Measurements from ENCODE around the gene CCDC85B. TPM values are rescaled to one million over a fixed set of nuclear protein-coding genes. Genes with fewer than 3 reads are reported as not detected.
"Not testable (repeated sequence)": the region's sequence is repeated elsewhere in the genome, so short reads cannot be mapped to it uniquely, and the experiment has no call there.

The CCDC85B gene
- 10 to 100 TPM; 15.7 to 23.5 TPM for total RNA-seq
- polyA plus RNA-seq (ENCODE audit: insufficient read length in 2 of 2) = 10 to 100 TPM; 50.2 to 53.9 TPM
- long read RNA-seq, donor 1, transcript CCDC85B-201 (1 exons, 1,524 nt) = major isoform, 115 of 115 reads
- long read RNA-seq, donor 1, partial matches to known transcripts = 0 of 115 reads
- long read RNA-seq, donor 1, other reads (novel, unspliced or antisense) = 0 of 115 reads
- long read RNA-seq, donor 2, transcript CCDC85B-201 (1 exons, 1,524 nt) = major isoform, 49 of 49 reads
- long read RNA-seq, donor 2, partial matches to known transcripts = 0 of 49 reads
- long read RNA-seq, donor 2, other reads (novel, unspliced or antisense) = 0 of 49 reads
- long read RNA-seq, donor 3, transcript CCDC85B-201 (1 exons, 1,524 nt) = major isoform, 58 of 58 reads
- long read RNA-seq, donor 3, partial matches to known transcripts = 0 of 58 reads
- long read RNA-seq, donor 3, other reads (novel, unspliced or antisense) = 0 of 58 reads
- long read RNA-seq, donor 4, transcript CCDC85B-201 (1 exons, 1,524 nt) = major isoform, 94 of 94 reads
- long read RNA-seq, donor 4, partial matches to known transcripts = 0 of 94 reads
- long read RNA-seq, donor 4, other reads (novel, unspliced or antisense) = 0 of 94 reads

DNA sequence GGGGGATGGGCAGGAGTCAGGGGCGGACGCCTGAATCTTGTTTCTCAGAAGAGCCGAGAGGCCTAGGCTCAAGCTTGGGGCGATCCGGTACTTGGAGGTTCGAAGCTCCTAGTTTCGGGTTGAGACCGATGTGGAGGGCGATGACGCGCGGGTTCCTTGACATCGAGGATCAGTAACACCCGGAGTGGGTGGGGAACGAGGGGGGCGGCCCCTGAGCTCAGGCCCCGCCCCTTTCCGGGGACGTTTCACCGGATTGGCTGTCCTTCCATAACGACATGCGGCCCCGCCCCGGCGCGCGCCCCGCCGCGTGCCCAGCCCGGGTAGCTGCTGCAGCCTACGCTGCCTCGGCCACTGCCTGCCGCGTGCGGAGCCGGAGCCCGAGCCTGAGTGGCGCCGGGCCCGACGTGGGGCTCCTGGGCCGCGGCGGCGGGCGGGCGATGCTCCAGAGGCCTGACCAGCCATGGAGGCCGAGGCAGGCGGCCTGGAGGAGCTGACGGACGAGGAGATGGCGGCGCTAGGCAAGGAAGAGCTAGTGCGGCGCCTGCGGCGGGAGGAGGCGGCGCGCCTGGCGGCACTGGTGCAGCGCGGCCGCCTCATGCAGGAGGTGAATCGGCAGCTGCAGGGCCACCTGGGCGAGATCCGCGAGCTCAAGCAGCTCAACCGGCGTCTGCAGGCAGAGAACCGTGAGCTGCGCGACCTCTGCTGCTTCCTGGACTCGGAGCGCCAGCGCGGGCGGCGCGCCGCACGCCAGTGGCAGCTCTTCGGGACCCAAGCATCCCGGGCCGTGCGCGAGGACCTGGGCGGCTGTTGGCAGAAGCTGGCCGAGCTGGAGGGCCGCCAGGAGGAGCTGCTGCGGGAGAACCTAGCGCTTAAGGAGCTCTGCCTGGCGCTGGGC is at the start of gene CCDC85B:
Gene CCDC85B, plus strand, starts transcription at position 350 of the 895 bp plus-strand sequence. Its CDS starts 111 bp downstream, at position 461.
- Histone ChIP-seq H3K36me3 (ENCODE audit: control insufficient read depth, insufficient read depth, low read length) (peaks cover 19% of the 10 kb centered on the region), H3K4me3 (ENCODE audit: low read depth, low read length) (peak within 1 kb of the TSS; percentile 60), H3K27me3 (ENCODE audit: control insufficient read depth, insufficient read depth, low read length) (peaks cover 1% of the 10 kb centered on the region), H3K4me1 (ENCODE audit: control insufficient read depth, insufficient read depth, low read length) (peaks cover 62% of the 10 kb centered on the region), H3K9me3 (ENCODE audit: control insufficient read depth, insufficient read depth, low read length) (no peaks in the 10 kb centered on the region), H3K27ac (ENCODE audit: low read depth, low read length) (peak within 1 kb of the TSS; percentile 95)
- DNase-seq (ENCODE audit: low read depth in 4 of 6, low spot score in 6 of 6) = peak; percentile 81 to 99 (median 94)
- WGBS (ENCODE audit: insufficient coverage) = under 1% methylated on average over 94 of the region's 94 CpGs

DNA sequence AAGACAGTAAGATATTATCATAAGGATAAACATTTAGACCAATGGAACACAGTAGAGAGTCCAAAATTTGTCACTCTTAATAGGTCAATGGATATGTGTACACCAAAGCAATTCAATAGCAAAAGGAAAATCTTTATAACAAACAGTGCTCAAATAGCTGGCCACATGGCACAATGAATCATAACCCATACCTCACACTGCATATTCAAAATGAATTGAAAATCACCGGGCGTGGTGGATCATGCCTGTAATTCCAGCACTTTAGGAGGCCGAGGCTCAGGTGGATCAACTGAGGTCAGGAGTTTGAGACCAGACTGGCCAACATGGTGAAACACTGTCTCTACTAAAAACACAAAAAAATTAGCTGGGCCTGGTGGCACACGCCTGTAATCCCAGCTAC is 48.3 kb upstream of the CCDC85B start:
- Histone ChIP-seq H3K27ac (ENCODE audit: low read depth, low read length) (no peak overlapping the region), H3K36me3 (ENCODE audit: control insufficient read depth, insufficient read depth, low read length) (no peaks in the 10 kb centered on the region), H3K4me1 (ENCODE audit: control insufficient read depth, insufficient read depth, low read length) (no peaks in the 10 kb centered on the region), H3K4me3 (ENCODE audit: low read depth, low read length) (no peak overlapping the region), H3K9me3 (ENCODE audit: control insufficient read depth, insufficient read depth, low read length) (no peaks in the 10 kb centered on the region), H3K27me3 (ENCODE audit: control insufficient read depth, insufficient read depth, low read length) (no peaks in the 10 kb centered on the region)
- no peak for DNase-seq (ENCODE audit: low read depth in 4 of 6, low spot score in 6 of 6)
- 85% methylated on average over 3 of the region's 4 CpGs for WGBS (ENCODE audit: insufficient coverage)

- Histone ChIP-seq H3K36me3 (ENCODE audit: control insufficient read depth, insufficient read depth, low read length) (no peaks in the 10 kb centered on the region), H3K9me3 (ENCODE audit: control insufficient read depth, insufficient read depth, low read length) (no peaks in the 10 kb centered on the region), H3K27ac (ENCODE audit: low read depth, low read length) (no peak overlapping the region), H3K27me3 (ENCODE audit: control insufficient read depth, insufficient read depth, low read length) (no peaks in the 10 kb centered on the region), H3K4me3 (ENCODE audit: low read depth, low read length) (no peak overlapping the region), H3K4me1 (ENCODE audit: control insufficient read depth, insufficient read depth, low read length) (no peaks in the 10 kb centered on the region)
- WGBS (ENCODE audit: insufficient coverage) = no CpG with 5 or more reads among the region's 3 CpGs
- no peak for DNase-seq (ENCODE audit: low read depth in 4 of 6, low spot score in 6 of 6)
Observed at GRCh38 chr11:65843811-65844210, 46.7 kb upstream of the CCDC85B start.

DNA sequence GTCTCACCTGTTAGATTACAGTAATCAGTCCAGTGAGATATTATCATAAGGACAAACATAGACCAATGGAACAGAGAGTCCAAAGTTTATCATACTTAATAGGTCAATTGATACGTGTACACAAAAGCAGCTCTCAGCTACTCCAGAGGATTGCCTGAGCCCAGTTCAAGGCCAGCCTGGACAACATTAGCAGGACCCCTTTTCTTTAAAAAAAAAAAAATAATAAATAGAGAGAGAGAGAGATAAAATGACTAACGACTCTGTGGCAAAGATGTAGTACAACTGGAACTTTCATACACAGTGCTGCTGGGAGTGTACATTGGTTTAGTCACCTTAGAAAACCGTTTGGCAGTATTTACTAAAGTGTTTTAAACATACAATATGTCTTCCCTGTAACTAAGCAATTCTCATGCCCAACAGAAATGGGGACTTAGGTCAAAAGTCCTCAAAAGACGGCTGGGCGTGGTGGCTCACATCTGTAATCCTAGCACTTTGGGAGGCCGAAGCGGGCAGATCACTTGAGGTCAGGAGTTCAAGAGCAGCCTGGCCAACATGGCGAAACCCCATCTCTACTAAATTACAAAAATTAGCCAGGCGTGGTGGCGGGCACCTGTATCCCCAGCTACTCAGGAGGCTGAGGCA is 46.1 kb upstream of the CCDC85B start:
- H3K36me3 ChIP-seq (ENCODE audit: control insufficient read depth, insufficient read depth, low read length) = no peaks in the 10 kb centered on the region
- no peak for DNase-seq (ENCODE audit: low read depth in 4 of 6, low spot score in 6 of 6)
- WGBS (ENCODE audit: insufficient coverage) = 98% methylated on average over 7 of the region's 10 CpGs
- no peaks in the 10 kb centered on the region for H3K9me3 ChIP-seq (ENCODE audit: control insufficient read depth, insufficient read depth, low read length)
- no peaks in the 10 kb centered on the region for H3K27me3 ChIP-seq (ENCODE audit: control insufficient read depth, insufficient read depth, low read length)
- H3K27ac ChIP-seq (ENCODE audit: low read depth, low read length) = no peak overlapping the region
- H3K4me3 ChIP-seq (ENCODE audit: low read depth, low read length) = no peak overlapping the region
- H3K4me1 ChIP-seq (ENCODE audit: control insufficient read depth, insufficient read depth, low read length) = no peaks in the 10 kb centered on the region

- H3K27me3 ChIP-seq (ENCODE audit: control insufficient read depth, insufficient read depth, low read length) = no peaks in the 10 kb centered on the region
- H3K9me3 ChIP-seq (ENCODE audit: control insufficient read depth, insufficient read depth, low read length) = no peaks in the 10 kb centered on the region
- H3K36me3 ChIP-seq (ENCODE audit: control insufficient read depth, insufficient read depth, low read length) = peaks cover 31% of the 10 kb centered on the region
- no peak for DNase-seq (ENCODE audit: low read depth in 4 of 6, low spot score in 6 of 6)
- H3K4me1 ChIP-seq (ENCODE audit: control insufficient read depth, insufficient read depth, low read length) = no peaks in the 10 kb centered on the region
- H3K27ac ChIP-seq (ENCODE audit: low read depth, low read length) = no peak overlapping the region
- no peak overlapping the region for H3K4me3 ChIP-seq (ENCODE audit: low read depth, low read length)
- 94% methylated on average over 2 of the region's 3 CpGs for WGBS (ENCODE audit: insufficient coverage)
Observed at GRCh38 chr11:65847746-65848145, 42.7 kb upstream of the CCDC85B start.

- H3K4me3 ChIP-seq (ENCODE audit: low read depth, low read length); H3K27me3 ChIP-seq (ENCODE audit: control insufficient read depth, insufficient read depth, low read length); H3K27ac ChIP-seq (ENCODE audit: low read depth, low read length); H3K4me1 ChIP-seq (ENCODE audit: control insufficient read depth, insufficient read depth, low read length); H3K9me3 ChIP-seq (ENCODE audit: control insufficient read depth, insufficient read depth, low read length): not testable (repeated sequence)
- WGBS (ENCODE audit: insufficient coverage) = 87% methylated on average over 6 of the region's 7 CpGs
- peak in 1 of 6 donors; percentile 3 for DNase-seq (ENCODE audit: low read depth in 4 of 6, low spot score in 6 of 6)
- H3K36me3 ChIP-seq (ENCODE audit: control insufficient read depth, insufficient read depth, low read length) = peaks cover 41% of the 10 kb centered on the region
Observed at GRCh38 chr11:65848693-65849092, 41.8 kb upstream of the CCDC85B start.

- peaks cover 47% of the 10 kb centered on the region for H3K36me3 ChIP-seq (ENCODE audit: control insufficient read depth, insufficient read depth, low read length)
- no peaks in the 10 kb centered on the region for H3K27me3 ChIP-seq (ENCODE audit: control insufficient read depth, insufficient read depth, low read length)
- no peak overlapping the region for H3K4me3 ChIP-seq (ENCODE audit: low read depth, low read length)
- no peak overlapping the region for H3K27ac ChIP-seq (ENCODE audit: low read depth, low read length)
- 84% methylated on average over 7 of the region's 8 CpGs for WGBS (ENCODE audit: insufficient coverage)
- H3K9me3 ChIP-seq (ENCODE audit: control insufficient read depth, insufficient read depth, low read length) = no peaks in the 10 kb centered on the region
- no peaks in the 10 kb centered on the region for H3K4me1 ChIP-seq (ENCODE audit: control insufficient read depth, insufficient read depth, low read length)
- DNase-seq (ENCODE audit: low read depth in 4 of 6, low spot score in 6 of 6) = no peak
Observed at GRCh38 chr11:65849366-65849765, 41.1 kb upstream of the CCDC85B start.

- no peaks in the 10 kb centered on the region for H3K27me3 ChIP-seq (ENCODE audit: control insufficient read depth, insufficient read depth, low read length)
- no peak overlapping the region for H3K4me3 ChIP-seq (ENCODE audit: low read depth, low read length)
- peak in 1 of 6 donors; percentile 1 for DNase-seq (ENCODE audit: low read depth in 4 of 6, low spot score in 6 of 6)
- H3K9me3 ChIP-seq (ENCODE audit: control insufficient read depth, insufficient read depth, low read length) = no peaks in the 10 kb centered on the region
- 47% methylated on average over 14 of the region's 16 CpGs for WGBS (ENCODE audit: insufficient coverage)
- H3K27ac ChIP-seq (ENCODE audit: low read depth, low read length) = no peak overlapping the region
- peaks cover 52% of the 10 kb centered on the region for H3K36me3 ChIP-seq (ENCODE audit: control insufficient read depth, insufficient read depth, low read length)
- no peaks in the 10 kb centered on the region for H3K4me1 ChIP-seq (ENCODE audit: control insufficient read depth, insufficient read depth, low read length)
Observed at GRCh38 chr11:65849771-65850216, 40.7 kb upstream of the CCDC85B start.

Measured in spinal cord (tissue), 10 donors.